CD4-positive, alpha-beta T cell (primary cell): ENCODE results near the gene AKAP5. TPM values are rescaled to one million over a fixed set of nuclear protein-coding genes. Genes with fewer than 3 reads are reported as not detected.

ENCODE experiments used
- ATAC-seq: fragments of 200-7000 bp; cut with Tn5 transposase; one replicate; pipeline ENCODE4 v1.10.0; 2022; ENCODE audit warnings: mild to moderate bottlenecking; ENCODE audit not compliant: poor library complexity
- CTCF ChIA-PET: fragments of 350-600 bp; sonication (Branson Sonifier 250); formaldehyde crosslinking; loops from one replicate; lab custom pipeline; 2021; ENCODE audit warnings: antibody characterized with exemption, inconsistent platforms; lab: Charles Lee
- POLR2A ChIA-PET: fragments of 350-600 bp; sonication (Branson Sonifier 250); formaldehyde crosslinking; loops from one replicate; lab custom pipeline; 2021; ENCODE audit warnings: antibody characterized with exemption, inconsistent platforms; lab: Charles Lee
- DNase-seq, 14 experiments: peaks; one replicate each; pipeline ENCODE4 v3.0.0-alpha.2; 2013 to 2020; ENCODE audit warnings: mixed read lengths in 2 of 14
- H3K27ac ChIP-seq, 2 donors: one replicate each; pipeline versions ENCODE4 v1.5.1 to v1.7.0; 2013; ENCODE audit warnings: low read length in 2 of 2, low read depth in 1 of 2, mild to moderate bottlenecking in 1 of 2
- H3K27me3 ChIP-seq, 2 experiments: 1 replicate in 1 of 2; 2 replicates in 1 of 2; pipeline versions ENCODE4 v1.6.1 to v1.7.0; 2013; ENCODE audit warnings: low read length in 2 of 2, control low read depth in 1 of 2, mild to moderate bottlenecking in 1 of 2, moderate library complexity in 1 of 2; ENCODE audit not compliant: insufficient read depth in 2 of 2, control insufficient read depth in 1 of 2
- H3K36me3 ChIP-seq: one replicate; pipeline ENCODE4 v1.6.1; 2013; ENCODE audit warnings: low read length, control low read depth; ENCODE audit not compliant: insufficient read depth
- H3K4me1 ChIP-seq: one replicate; pipeline ENCODE4 v1.6.1; 2013; ENCODE audit warnings: low read length, control low read depth; ENCODE audit not compliant: insufficient read depth
- H3K4me3 ChIP-seq: one replicate; pipeline ENCODE4 v1.5.1; 2013; ENCODE audit warnings: mild to moderate bottlenecking, low read length, moderate library complexity
- H3K9me3 ChIP-seq, 2 experiments: 1 replicate in 1 of 2; 2 replicates in 1 of 2; pipeline versions ENCODE4 v1.6.1 to v1.7.0; 2013; ENCODE audit warnings: low read length in 2 of 2, mild to moderate bottlenecking in 2 of 2, control low read depth in 1 of 2, moderate library complexity in 1 of 2; ENCODE audit not compliant: control insufficient read depth in 1 of 2, insufficient read depth in 1 of 2
- H3K27ac Mint-ChIP-seq: one replicate; pipeline ENCODE4 v1.8.0; 2020; ENCODE audit warnings: mixed read lengths
- H3K27me3 Mint-ChIP-seq: one replicate; pipeline ENCODE4 v1.8.0; 2021; ENCODE audit warnings: mixed read lengths
- H3K36me3 Mint-ChIP-seq: one replicate; pipeline ENCODE4 v1.8.0; 2021; ENCODE audit warnings: low read depth, mixed read lengths
- H3K4me1 Mint-ChIP-seq: one replicate; pipeline ENCODE4 v1.8.0; 2021; ENCODE audit warnings: low read depth, mixed read lengths
- H3K4me3 Mint-ChIP-seq: one replicate; pipeline ENCODE4 v1.8.0; 2020; ENCODE audit warnings: mild to moderate bottlenecking, mixed read lengths
- H3K9me3 Mint-ChIP-seq: one replicate; pipeline ENCODE4 v1.8.0; 2020; ENCODE audit warnings: mixed read lengths
- CTCF ChIP-seq: fragments of 200-600 bp; IDR thresholded peaks from one replicate; pipeline ENCODE4 v1.8.0; 2022; ENCODE audit warnings: antibody characterized with exemption, mild to moderate bottlenecking
- intact Hi-C, 2 experiments: fragments of 100-400 bp; cut with DNase I in 1 of 2; cut with micrococcal nuclease in 1 of 2; formaldehyde crosslinking; loops; one replicate each; pipeline versions ENCODE4 v1.15.1 to v1.9.0; 2023 to 2025; cut with DNase I, micrococcal nuclease
- total RNA-seq, 174 experiments: library from RNA in 2 of 174; stranded (reverse) in 2 of 174; gene quantifications; one replicate each; pipeline ENCODE4 v1.2.3 and lab custom pipeline; 2021 to 2026

AKAP5 gene
- total RNA-seq, 2 experiments from 2014 or later: 0.49 to 0.50 TPM

GRCh38 chr14:64417771-64418125 lies 47.6 kb upstream of the AKAP5 start:
- Histone ChIP-seq H3K36me3 (peaks cover 49% of the 10 kb centered on the region), H3K27me3 (no peaks in the 10 kb centered on the region), H3K4me1 (no peaks in the 10 kb centered on the region), H3K9me3 (no peaks in the 10 kb centered on the region), H3K27ac (no peak overlapping the region), H3K4me3 (no peak overlapping the region)
- Mint-ChIP-seq H3K9me3 (no peaks in the 10 kb centered on the region), H3K27me3 (no peaks in the 10 kb centered on the region), H3K36me3 (peaks cover 74% of the 10 kb centered on the region), H3K4me3 (no peak overlapping the region), H3K27ac (no peak overlapping the region), H3K4me1 (no peaks in the 10 kb centered on the region)
- CTCF ChIA-PET: no interaction called here
- POLR2A ChIA-PET: no interaction called here
- TF ChIP-seq CTCF: no peak
- ATAC-seq (no peak), DNase-seq (no peak)
- intact Hi-C loops: no loop called here

- Histone ChIP-seq H3K9me3 (no peaks in the 10 kb centered on the region), H3K4me3 (no peak overlapping the region), H3K27ac (no peak overlapping the region), H3K36me3 (peaks cover 46% of the 10 kb centered on the region), H3K4me1 (no peaks in the 10 kb centered on the region), H3K27me3 (no peaks in the 10 kb centered on the region)
- no peaks in the 10 kb centered on the region for H3K9me3 Mint-ChIP-seq
- no peak overlapping the region for H3K27ac Mint-ChIP-seq
- H3K4me3 Mint-ChIP-seq: no peak overlapping the region
- no peaks in the 10 kb centered on the region for H3K4me1 Mint-ChIP-seq
- intact Hi-C loops: no loop called here
- POLR2A ChIA-PET: no interaction called here
- CTCF ChIA-PET: no interaction called here
- H3K36me3 Mint-ChIP-seq: peaks cover 73% of the 10 kb centered on the region
- no peaks in the 10 kb centered on the region for H3K27me3 Mint-ChIP-seq
- no peak for DNase-seq
- TF ChIP-seq CTCF: no peak
- no peak for ATAC-seq
Observed at GRCh38 chr14:64419003-64419402, 46.3 kb upstream of the AKAP5 start.

GRCh38 chr14:64421166-64421565 lies 44.1 kb upstream of the AKAP5 start:
- H3K4me1 ChIP-seq: no peaks in the 10 kb centered on the region
- POLR2A ChIA-PET: no interaction called here

More at GRCh38 chr14:64421166-64421565, 44.1 kb upstream of the AKAP5 start:
- TF ChIP-seq CTCF: no peak
- CTCF ChIA-PET: interaction anchor here (1.3 kb wide), 1 partner anchor 9 kb away, joined by 5 read pairs; no protein-coding TSS in a partner anchor
- no peaks in the 10 kb centered on the region for H3K27me3 ChIP-seq
- DNase-seq: no peak
- Mint-ChIP-seq H3K27me3 (no peaks in the 10 kb centered on the region), H3K4me3 (no peak overlapping the region), H3K27ac (no peak overlapping the region), H3K36me3 (peaks cover 77% of the 10 kb centered on the region), H3K9me3 (no peaks in the 10 kb centered on the region), H3K4me1 (no peaks in the 10 kb centered on the region)
- ATAC-seq: no peak
- H3K9me3 ChIP-seq: no peaks in the 10 kb centered on the region
- no peak overlapping the region for H3K27ac ChIP-seq
- intact Hi-C loops: no loop called here
- peaks cover 48% of the 10 kb centered on the region for H3K36me3 ChIP-seq
- no peak overlapping the region for H3K4me3 ChIP-seq
